K562 (cell line): Measurements from ENCODE around the gene STK11. TPM values are rescaled to one million over a fixed set of nuclear protein-coding genes. Genes with fewer than 3 reads are reported as not detected.

ENCODE experiments used
- CCNT2 ChIP-seq: IDR thresholded peaks from 2 replicates; pipeline ENCODE4 v1.6.1; 2011; ENCODE audit warnings: borderline replicate concordance, low read depth, mild to moderate bottlenecking, moderate library complexity, mixed read lengths, low read length; ENCODE audit not compliant: insufficient read length; ENCODE audit errors: extremely low read depth
- ERF ChIP-seq: fragments of 450-650 bp; formaldehyde crosslinking; IDR thresholded peaks from 2 replicates; pipeline ENCODE4 v1.4.0; 2020; ENCODE audit warnings: mild to moderate bottlenecking, mixed read lengths
- GABPA ChIP-seq: fragments of 200-800 bp; sonication (Bioruptor generic); conservative IDR thresholded peaks from 2 replicates; pipeline ENCODE4 v1.6.1; 2016; ENCODE audit warnings: low read depth, missing genetic modification characterization, missing compliant biosample characterization
- HDAC1 ChIP-seq, 2 experiments: fragments of 450-650 bp; IDR thresholded peaks; 2 replicates each; pipeline ENCODE4 v1.6.1; 2016 to 2017; ENCODE audit warnings: inconsistent platforms in 1 of 2, mild to moderate bottlenecking in 1 of 2, moderate library complexity in 1 of 2
- HDGF ChIP-seq: fragments of 450-650 bp; IDR thresholded peaks from 2 replicates; pipeline ENCODE4 v1.6.1; 2016
- KDM4B ChIP-seq, 2 experiments: fragments of 450-650 bp in 1 of 2; sonication (generic) in 1 of 2; IDR thresholded peaks; 2 replicates each; pipeline ENCODE4 v1.6.1; 2016 to 2017; ENCODE audit warnings: borderline replicate concordance in 2 of 2, antibody characterized with exemption in 1 of 2, low read depth in 1 of 2, mild to moderate bottlenecking in 1 of 2
- RAD51 ChIP-seq: fragments of 450-650 bp; IDR thresholded peaks from 2 replicates; pipeline ENCODE4 v1.7.1; 2016; ENCODE audit warnings: low read depth, mild to moderate bottlenecking, borderline replicate concordance
- TOE1 ChIP-seq, 2 experiments: fragments of 450-650 bp in 1 of 2; sonication (generic) in 1 of 2; formaldehyde crosslinking in 1 of 2; IDR thresholded peaks; 2 replicates each; pipeline versions ENCODE4 v1.7.1 to v1.8.0; 2016 to 2022; ENCODE audit warnings: borderline replicate concordance in 2 of 2, mild to moderate bottlenecking in 2 of 2, antibody characterized with exemption in 1 of 2, inconsistent platforms in 1 of 2, low read depth in 1 of 2, missing genetic modification reagents in 1 of 2, moderate library complexity in 1 of 2
- polyA plus RNA-seq, 8 experiments: library from polyadenylated mRNA; depleted of rRNA in 4 of 8; stranded (reverse) in 5 of 8; unstranded in 3 of 8; fragments of >200 nt; fragmentation: Nextera tagmentation in 2 of 8; fragmentation: Illumina TruSeq in 1 of 8; extraction: Ambion mirVana in 2 of 8; extraction: Trizol in 1 of 8; gene quantifications; 2 replicates each; pipeline versions ENCODE4 v1.2.1 to v1.2.3, GENCODE V29; 2011 to 2014; ENCODE audit warnings: inconsistent platforms in 1 of 8, missing spikeins in 1 of 8
- total RNA-seq, 7 experiments: library from RNA; depleted of rRNA in 6 of 7; stranded (reverse); fragments of >200 nt in 6 of 7; fragmentation: Illumina TruSeq in 2 of 7; extraction: Trizol in 2 of 7; gene quantifications; 2 replicates each; pipeline versions ENCODE4 v1.2.1 to v1.2.3, GENCODE V29; 2011 to 2021; ENCODE audit warnings: low replicate concordance in 1 of 7
- TF ChIP-seq, protein P1 (sequence below): fragments of 450-650 bp; IDR thresholded peaks from 2 replicates; pipeline ENCODE4 v1.6.1; 2016; ENCODE audit warnings: borderline replicate concordance
- TF ChIP-seq, protein P2 (sequence below): fragments of 450-650 bp; IDR thresholded peaks from 2 replicates; pipeline ENCODE4 v1.6.1; 2016; ENCODE audit warnings: low read depth
- TF ChIP-seq, protein P3 (sequence below): fragments of 450-650 bp; conservative IDR thresholded peaks from 2 replicates; pipeline ENCODE4 v1.6.1; 2016; ENCODE audit warnings: missing genetic modification characterization, low read depth, mild to moderate bottlenecking, missing compliant biosample characterization, moderate library complexity
- TF ChIP-seq, protein P4 (sequence below): fragments of 450-650 bp; IDR thresholded peaks from 2 replicates; pipeline ENCODE4 v1.6.1; 2014; ENCODE audit warnings: low read depth, mild to moderate bottlenecking, moderate library complexity, borderline replicate concordance
- TF ChIP-seq, protein P5 (sequence below): IDR thresholded peaks from 2 replicates; pipeline ENCODE4 v1.6.1; 2011; ENCODE audit not compliant: insufficient read length; ENCODE audit errors: extremely low read depth

STK11 gene
- total and polyA plus RNA-seq, 9 of the 15 experiments (the other 6 are each of a cell fraction or from before 2014, with no cell fraction given): 0.15 to 96.5 (median 31.7) TPM

DNA sequence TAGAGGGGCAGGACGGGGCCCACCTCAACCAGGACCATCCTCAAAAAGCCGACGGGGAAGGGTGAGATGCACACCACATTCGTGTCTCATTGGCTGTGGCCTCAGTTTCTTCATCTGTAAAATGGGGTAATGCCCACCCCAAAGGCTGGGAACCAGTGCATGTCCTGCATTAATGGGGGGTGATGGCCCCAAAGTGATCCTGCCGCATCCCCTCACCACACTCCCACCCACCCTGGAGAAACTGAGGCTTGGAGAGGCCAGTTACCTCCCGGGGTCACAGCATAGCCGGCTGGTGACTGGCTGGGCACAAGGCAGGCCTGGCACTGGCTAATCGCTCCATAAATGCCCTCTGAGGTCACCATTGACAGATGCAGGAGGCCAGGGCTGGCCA is 42.2 kb downstream of the STK11 start (continued):
- TF ChIP-seq, protein P1, sequence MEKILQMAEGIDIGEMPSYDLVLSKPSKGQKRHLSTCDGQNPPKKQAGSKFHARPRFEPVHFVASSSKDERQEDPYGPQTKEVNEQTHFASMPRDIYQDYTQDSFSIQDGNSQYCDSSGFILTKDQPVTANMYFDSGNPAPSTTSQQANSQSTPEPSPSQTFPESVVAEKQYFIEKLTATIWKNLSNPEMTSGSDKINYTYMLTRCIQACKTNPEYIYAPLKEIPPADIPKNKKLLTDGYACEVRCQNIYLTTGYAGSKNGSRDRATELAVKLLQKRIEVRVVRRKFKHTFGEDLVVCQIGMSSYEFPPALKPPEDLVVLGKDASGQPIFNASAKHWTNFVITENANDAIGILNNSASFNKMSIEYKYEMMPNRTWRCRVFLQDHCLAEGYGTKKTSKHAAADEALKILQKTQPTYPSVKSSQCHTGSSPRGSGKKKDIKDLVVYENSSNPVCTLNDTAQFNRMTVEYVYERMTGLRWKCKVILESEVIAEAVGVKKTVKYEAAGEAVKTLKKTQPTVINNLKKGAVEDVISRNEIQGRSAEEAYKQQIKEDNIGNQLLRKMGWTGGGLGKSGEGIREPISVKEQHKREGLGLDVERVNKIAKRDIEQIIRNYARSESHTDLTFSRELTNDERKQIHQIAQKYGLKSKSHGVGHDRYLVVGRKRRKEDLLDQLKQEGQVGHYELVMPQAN: 0 out of 2 replicates have a peak, but pooled peaks have one; percentile 62
- TF ChIP-seq, protein P2, sequence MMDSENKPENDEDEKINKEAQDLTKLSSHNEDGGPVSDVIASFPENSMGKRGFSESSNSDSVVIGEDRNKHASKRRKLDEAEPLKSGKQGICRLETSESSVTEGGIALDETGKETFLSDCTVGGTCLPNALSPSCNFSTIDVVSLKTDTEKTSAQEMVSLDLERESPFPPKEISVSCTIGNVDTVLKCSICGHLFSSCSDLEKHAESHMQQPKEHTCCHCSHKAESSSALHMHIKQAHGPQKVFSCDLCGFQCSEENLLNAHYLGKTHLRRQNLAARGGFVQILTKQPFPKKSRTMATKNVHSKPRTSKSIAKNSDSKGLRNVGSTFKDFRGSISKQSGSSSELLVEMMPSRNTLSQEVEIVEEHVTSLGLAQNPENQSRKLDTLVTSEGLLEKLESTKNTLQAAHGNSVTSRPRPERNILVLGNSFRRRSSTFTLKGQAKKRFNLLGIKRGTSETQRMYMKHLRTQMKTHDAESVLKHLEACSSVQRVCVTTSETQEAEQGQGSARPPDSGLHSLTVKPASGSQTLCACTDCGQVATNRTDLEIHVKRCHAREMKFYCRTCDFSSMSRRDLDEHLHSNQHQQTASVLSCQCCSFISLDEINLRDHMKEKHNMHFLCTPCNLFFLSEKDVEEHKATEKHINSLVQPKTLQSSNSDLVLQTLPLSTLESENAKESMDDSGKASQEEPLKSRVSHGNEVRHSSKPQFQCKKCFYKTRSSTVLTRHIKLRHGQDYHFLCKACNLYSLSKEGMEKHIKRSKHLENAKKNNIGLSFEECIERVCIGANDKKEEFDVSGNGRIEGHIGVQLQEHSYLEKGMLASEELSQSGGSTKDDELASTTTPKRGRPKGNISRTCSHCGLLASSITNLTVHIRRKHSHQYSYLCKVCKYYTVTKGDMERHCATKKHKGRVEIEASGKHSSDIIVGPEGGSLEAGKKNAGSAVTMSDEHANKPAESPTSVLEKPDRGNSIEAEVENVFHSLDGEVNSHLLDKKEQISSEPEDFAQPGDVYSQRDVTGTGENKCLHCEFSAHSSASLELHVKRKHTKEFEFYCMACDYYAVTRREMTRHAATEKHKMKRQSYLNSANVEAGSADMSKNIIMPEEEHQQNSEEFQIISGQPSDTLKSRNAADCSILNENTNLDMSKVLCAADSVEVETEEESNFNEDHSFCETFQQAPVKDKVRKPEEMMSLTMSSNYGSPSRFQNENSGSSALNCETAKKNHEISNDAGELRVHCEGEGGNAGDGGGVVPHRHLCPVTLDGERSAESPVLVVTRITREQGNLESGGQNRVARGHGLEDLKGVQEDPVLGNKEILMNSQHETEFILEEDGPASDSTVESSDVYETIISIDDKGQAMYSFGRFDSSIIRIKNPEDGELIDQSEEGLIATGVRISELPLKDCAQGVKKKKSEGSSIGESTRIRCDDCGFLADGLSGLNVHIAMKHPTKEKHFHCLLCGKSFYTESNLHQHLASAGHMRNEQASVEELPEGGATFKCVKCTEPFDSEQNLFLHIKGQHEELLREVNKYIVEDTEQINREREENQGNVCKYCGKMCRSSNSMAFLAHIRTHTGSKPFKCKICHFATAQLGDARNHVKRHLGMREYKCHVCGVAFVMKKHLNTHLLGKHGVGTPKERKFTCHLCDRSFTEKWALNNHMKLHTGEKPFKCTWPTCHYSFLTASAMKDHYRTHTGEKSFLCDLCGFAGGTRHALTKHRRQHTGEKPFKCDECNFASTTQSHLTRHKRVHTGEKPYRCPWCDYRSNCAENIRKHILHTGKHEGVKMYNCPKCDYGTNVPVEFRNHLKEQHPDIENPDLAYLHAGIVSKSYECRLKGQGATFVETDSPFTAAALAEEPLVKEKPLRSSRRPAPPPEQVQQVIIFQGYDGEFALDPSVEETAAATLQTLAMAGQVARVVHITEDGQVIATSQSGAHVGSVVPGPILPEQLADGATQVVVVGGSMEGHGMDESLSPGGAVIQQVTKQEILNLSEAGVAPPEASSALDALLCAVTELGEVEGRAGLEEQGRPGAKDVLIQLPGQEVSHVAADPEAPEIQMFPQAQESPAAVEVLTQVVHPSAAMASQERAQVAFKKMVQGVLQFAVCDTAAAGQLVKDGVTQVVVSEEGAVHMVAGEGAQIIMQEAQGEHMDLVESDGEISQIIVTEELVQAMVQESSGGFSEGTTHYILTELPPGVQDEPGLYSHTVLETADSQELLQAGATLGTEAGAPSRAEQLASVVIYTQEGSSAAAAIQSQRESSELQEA: peak; percentile 15; the same call in 1 of the 2 replicates
- no peak for TF ChIP-seq CCNT2
- TF ChIP-seq, protein P3, sequence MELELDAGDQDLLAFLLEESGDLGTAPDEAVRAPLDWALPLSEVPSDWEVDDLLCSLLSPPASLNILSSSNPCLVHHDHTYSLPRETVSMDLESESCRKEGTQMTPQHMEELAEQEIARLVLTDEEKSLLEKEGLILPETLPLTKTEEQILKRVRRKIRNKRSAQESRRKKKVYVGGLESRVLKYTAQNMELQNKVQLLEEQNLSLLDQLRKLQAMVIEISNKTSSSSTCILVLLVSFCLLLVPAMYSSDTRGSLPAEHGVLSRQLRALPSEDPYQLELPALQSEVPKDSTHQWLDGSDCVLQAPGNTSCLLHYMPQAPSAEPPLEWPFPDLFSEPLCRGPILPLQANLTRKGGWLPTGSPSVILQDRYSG (tag): no peak
- TF ChIP-seq KDM4B (IDR thresholded peaks at IDR 0.05; ENCODE audit: borderline replicate concordance in 2 of 2, low read depth in 1 of 2): no peak
- TF ChIP-seq, protein P4, sequence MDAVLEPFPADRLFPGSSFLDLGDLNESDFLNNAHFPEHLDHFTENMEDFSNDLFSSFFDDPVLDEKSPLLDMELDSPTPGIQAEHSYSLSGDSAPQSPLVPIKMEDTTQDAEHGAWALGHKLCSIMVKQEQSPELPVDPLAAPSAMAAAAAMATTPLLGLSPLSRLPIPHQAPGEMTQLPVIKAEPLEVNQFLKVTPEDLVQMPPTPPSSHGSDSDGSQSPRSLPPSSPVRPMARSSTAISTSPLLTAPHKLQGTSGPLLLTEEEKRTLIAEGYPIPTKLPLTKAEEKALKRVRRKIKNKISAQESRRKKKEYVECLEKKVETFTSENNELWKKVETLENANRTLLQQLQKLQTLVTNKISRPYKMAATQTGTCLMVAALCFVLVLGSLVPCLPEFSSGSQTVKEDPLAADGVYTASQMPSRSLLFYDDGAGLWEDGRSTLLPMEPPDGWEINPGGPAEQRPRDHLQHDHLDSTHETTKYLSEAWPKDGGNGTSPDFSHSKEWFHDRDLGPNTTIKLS: 0 out of 2 replicates have a peak, but pooled peaks have one; percentile 11
- TF ChIP-seq, protein P5, sequence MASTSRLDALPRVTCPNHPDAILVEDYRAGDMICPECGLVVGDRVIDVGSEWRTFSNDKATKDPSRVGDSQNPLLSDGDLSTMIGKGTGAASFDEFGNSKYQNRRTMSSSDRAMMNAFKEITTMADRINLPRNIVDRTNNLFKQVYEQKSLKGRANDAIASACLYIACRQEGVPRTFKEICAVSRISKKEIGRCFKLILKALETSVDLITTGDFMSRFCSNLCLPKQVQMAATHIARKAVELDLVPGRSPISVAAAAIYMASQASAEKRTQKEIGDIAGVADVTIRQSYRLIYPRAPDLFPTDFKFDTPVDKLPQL: no peak
- TF ChIP-seq TOE1 (IDR thresholded peaks at IDR 0.05; ENCODE audit: borderline replicate concordance): peak; percentile 52; the same call in 1 of the 2 replicates
- no peak for TF ChIP-seq TOE1 (CRISPR knock-in tag; IDR thresholded peaks at IDR 0.05; ENCODE audit: borderline replicate concordance, low read depth)
- TF ChIP-seq HDAC1 (IDR thresholded peaks at IDR 0.05): no peak
- TF ChIP-seq GABPA (tag): no peak
- TF ChIP-seq ERF (CRISPR knock-in tag): no peak
- 0 out of 2 replicates have a peak, but pooled peaks have one; percentile 83 for TF ChIP-seq HDGF
- TF ChIP-seq RAD51: no peak
